Neutrophil (primary cell): Measurements from ENCODE around the gene HAGHL.
"Not testable (repeated sequence)": the region's sequence is repeated elsewhere in the genome, so short reads cannot be mapped to it uniquely, and the experiment has no call there.

ENCODE experiments used
- H3K27ac ChIP-seq: fragments of 200-600 bp; sonication (generic); 2 replicates; pipeline ENCODE4 v1.5.1; 2016; ENCODE audit warnings: mild to moderate bottlenecking, moderate library complexity
- H3K27me3 ChIP-seq: fragments of 200-600 bp; sonication (generic); 2 replicates; pipeline ENCODE4 v1.6.0; 2016; ENCODE audit warnings: mild to moderate bottlenecking
- H3K36me3 ChIP-seq: fragments of 200-600 bp; sonication (generic); 2 replicates; pipeline ENCODE4 v1.5.1; 2017
- H3K4me1 ChIP-seq, 2 experiments: fragments of 200-600 bp in 1 of 2; sonication (generic) in 1 of 2; 1 replicate in 1 of 2; 2 replicates in 1 of 2; pipeline versions ENCODE4 v1.5.1 to v1.6.1; 2013 to 2016; ENCODE audit warnings: low read depth in 1 of 2, low read length in 1 of 2, mild to moderate bottlenecking in 1 of 2, moderate library complexity in 1 of 2; ENCODE audit not compliant: control insufficient read depth in 1 of 2, insufficient read depth in 1 of 2
- H3K4me3 ChIP-seq, 2 experiments: fragments of 200-600 bp in 1 of 2; sonication (generic) in 1 of 2; 1 replicate in 1 of 2; 2 replicates in 1 of 2; pipeline ENCODE4 v1.5.1; 2013 to 2016; ENCODE audit warnings: low read depth in 1 of 2, low read length in 1 of 2, mild to moderate bottlenecking in 1 of 2, moderate library complexity in 1 of 2
- H3K9me3 ChIP-seq: fragments of 200-600 bp; sonication (generic); 2 replicates; pipeline ENCODE4 v1.5.1; 2016
- TF ChIP-seq, protein P1 (sequence below): fragments of 200-600 bp; sonication (generic); IDR thresholded peaks from 2 replicates; pipeline ENCODE4 v1.5.1; 2016; ENCODE audit warnings: antibody characterized with exemption

HAGHL gene

DNA sequence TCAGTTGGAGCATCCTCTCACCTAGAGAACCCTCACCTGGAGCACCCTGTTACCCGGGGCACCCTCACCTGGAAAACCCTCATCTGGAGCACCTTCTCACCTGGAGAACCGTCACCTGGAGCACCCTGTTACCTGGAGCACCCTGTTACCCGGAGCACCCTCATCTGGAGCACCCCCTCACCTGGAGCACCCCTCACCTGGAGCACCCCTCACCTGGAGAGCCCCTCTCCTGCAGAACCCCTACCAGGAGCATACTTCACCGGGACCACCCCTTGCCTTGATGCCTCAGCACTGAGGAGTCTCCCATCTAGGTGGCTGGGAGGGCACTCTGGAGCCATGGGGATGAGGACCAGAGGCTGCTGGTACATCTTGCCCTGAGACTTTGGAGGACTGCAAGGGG lies 17.9 kb upstream of the HAGHL start:
- Histone ChIP-seq H3K4me1 (no peaks in the 10 kb centered on the region), H3K36me3 (no peaks in the 10 kb centered on the region), H3K9me3 (no peaks in the 10 kb centered on the region), H3K27me3 (peaks cover 99% of the 10 kb centered on the region), H3K4me3 (no peak overlapping the region), H3K27ac (no peak overlapping the region)
- TF ChIP-seq, protein P1, sequence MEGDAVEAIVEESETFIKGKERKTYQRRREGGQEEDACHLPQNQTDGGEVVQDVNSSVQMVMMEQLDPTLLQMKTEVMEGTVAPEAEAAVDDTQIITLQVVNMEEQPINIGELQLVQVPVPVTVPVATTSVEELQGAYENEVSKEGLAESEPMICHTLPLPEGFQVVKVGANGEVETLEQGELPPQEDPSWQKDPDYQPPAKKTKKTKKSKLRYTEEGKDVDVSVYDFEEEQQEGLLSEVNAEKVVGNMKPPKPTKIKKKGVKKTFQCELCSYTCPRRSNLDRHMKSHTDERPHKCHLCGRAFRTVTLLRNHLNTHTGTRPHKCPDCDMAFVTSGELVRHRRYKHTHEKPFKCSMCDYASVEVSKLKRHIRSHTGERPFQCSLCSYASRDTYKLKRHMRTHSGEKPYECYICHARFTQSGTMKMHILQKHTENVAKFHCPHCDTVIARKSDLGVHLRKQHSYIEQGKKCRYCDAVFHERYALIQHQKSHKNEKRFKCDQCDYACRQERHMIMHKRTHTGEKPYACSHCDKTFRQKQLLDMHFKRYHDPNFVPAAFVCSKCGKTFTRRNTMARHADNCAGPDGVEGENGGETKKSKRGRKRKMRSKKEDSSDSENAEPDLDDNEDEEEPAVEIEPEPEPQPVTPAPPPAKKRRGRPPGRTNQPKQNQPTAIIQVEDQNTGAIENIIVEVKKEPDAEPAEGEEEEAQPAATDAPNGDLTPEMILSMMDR: no peak

- no peaks in the 10 kb centered on the region for H3K9me3 ChIP-seq
- TF ChIP-seq, protein P1: no peak
- H3K27me3 ChIP-seq: peaks cover 99% of the 10 kb centered on the region
- H3K4me3 ChIP-seq: no peak overlapping the region
- H3K36me3 ChIP-seq: no peaks in the 10 kb centered on the region
- H3K27ac ChIP-seq: no peak overlapping the region
- peaks cover 0 to 5% of the 10 kb centered on the region in 2 experiments for H3K4me1 ChIP-seq
Measured at GRCh38 chr16:709566-710499, 17.1 kb upstream of the HAGHL start.

GRCh38 chr16:710500-711075 lies 16.3 kb upstream of the HAGHL start:
- TF ChIP-seq, protein P1: no peak
- Histone ChIP-seq H3K27ac (no peak overlapping the region), H3K27me3 (peaks cover 99% of the 10 kb centered on the region), H3K36me3 (no peaks in the 10 kb centered on the region), H3K9me3 (no peaks in the 10 kb centered on the region), H3K4me3 (no peak overlapping the region), H3K4me1 (peaks cover 5 to 10% of the 10 kb centered on the region in 2 experiments)

- no peak overlapping the region for H3K27ac ChIP-seq
- H3K36me3 ChIP-seq: no peaks in the 10 kb centered on the region
- H3K27me3 ChIP-seq: peaks cover 100% of the 10 kb centered on the region
- H3K9me3 ChIP-seq: no peaks in the 10 kb centered on the region
- TF ChIP-seq, protein P1: no peak
- peaks cover 9 to 15% of the 10 kb centered on the region in 2 experiments for H3K4me1 ChIP-seq
- H3K4me3 ChIP-seq: no peak overlapping the region
Measured at GRCh38 chr16:711084-711483, 15.8 kb upstream of the HAGHL start.

- H3K9me3 ChIP-seq: no peaks in the 10 kb centered on the region
- H3K36me3 ChIP-seq: no peaks in the 10 kb centered on the region
- H3K27ac ChIP-seq: no peak overlapping the region
- H3K4me3 ChIP-seq: no peak overlapping the region
- H3K4me1 ChIP-seq: peaks cover 9 to 16% of the 10 kb centered on the region in 2 experiments
- TF ChIP-seq, protein P1: peak; percentile 79
- H3K27me3 ChIP-seq: peaks cover 100% of the 10 kb centered on the region
Measured at GRCh38 chr16:711548-712320, 15.2 kb upstream of the HAGHL start.

GRCh38 chr16:712740-713250 lies 14.1 kb upstream of the HAGHL start:
- H3K4me3 ChIP-seq, H3K27ac ChIP-seq, H3K9me3 ChIP-seq, H3K36me3 ChIP-seq: not testable (repeated sequence)
- Histone ChIP-seq H3K4me1 (peaks cover 9 to 16% of the 10 kb centered on the region in 2 experiments), H3K27me3 (peaks cover 100% of the 10 kb centered on the region)
